Testis (tissue), 2 donors: ENCODE data around the gene DHRS7B.

ENCODE experiments used
- CTCF ChIP-seq, 3 experiments: fragments of 450-650 bp in 2 of 3; fragments of 200-600 bp in 1 of 3; sonication (generic) in 1 of 3; IDR thresholded peaks; one replicate each; pipeline ENCODE4 v1.5.1; 2016 to 2019; ENCODE audit warnings: antibody characterized with exemption in 3 of 3, mild to moderate bottlenecking in 2 of 3, moderate library complexity in 1 of 3
- POLR2A ChIP-seq: fragments of 450-650 bp; IDR thresholded peaks from one replicate; pipeline ENCODE4 v1.6.1; 2017; ENCODE audit warnings: antibody characterized with exemption, mild to moderate bottlenecking, moderate library complexity

DNA sequence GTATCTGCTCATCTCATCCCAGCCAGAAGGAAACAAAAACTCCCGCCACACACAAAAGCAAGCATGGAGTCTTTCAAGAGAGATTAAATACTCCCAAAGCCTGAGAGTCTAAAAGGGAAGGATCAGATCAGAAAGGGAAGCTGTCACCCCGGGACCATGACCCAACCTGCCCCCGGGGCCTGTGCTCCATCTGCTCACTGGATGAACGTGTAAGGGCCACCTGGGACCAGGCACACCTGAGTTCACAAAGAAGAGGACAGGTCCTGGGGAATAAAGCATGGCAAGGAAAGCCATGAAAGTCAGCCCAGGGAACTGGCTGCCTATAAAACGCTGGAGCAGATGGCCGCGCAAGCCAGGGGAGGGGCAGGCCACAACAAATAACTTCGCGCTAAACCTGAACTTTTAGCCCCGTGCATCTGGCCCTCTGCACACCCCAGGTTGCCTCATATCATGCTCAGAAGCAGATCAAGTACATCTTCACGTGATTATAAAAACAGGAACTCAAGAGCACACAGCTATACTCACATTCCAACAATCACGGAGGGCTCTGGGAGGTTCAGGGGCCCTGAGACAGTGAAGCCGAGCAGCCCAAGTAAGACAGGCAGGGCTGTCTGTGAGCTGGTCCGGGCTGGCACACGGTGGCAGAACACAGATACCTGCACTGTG is 83.8 kb downstream of the DHRS7B start:
- TF ChIP-seq CTCF (IDR thresholded peaks at IDR 0.05): no peak
- no peak for TF ChIP-seq POLR2A
